Activated CD8-positive, alpha-beta T cell treated with anti-CD3 and anti-CD28 coated beads, Interleukin-2, amount 10 ng/mL, durations not matched to agents 7 days and 5 days (primary cell): Measurements from ENCODE around the gene ZNF749. TPM values are rescaled to one million over a fixed set of nuclear protein-coding genes. Genes with fewer than 3 reads are reported as not detected.

ENCODE experiments used
- ATAC-seq: fragments of 150-1000 bp; cut with Tn5 transposase; one replicate; pipeline ENCODE4 v1.10.0; 2021; ENCODE audit warnings: moderate library complexity
- CTCF ChIA-PET: fragments of 350-600 bp; sonication (Branson Sonifier 250); formaldehyde crosslinking; loops from one replicate; lab custom pipeline; 2021; ENCODE audit warnings: antibody characterized with exemption; lab: Charles Lee
- POLR2A ChIA-PET: fragments of 350-600 bp; sonication (Branson Sonifier 250); formaldehyde crosslinking; loops from one replicate; lab custom pipeline; 2021; ENCODE audit warnings: antibody characterized with exemption; lab: Charles Lee
- DNase-seq: peaks from one replicate; pipeline ENCODE4 v3.0.0-alpha.2; 2020
- H3K27ac Mint-ChIP-seq: one replicate; pipeline ENCODE4 v1.8.0; 2021; ENCODE audit warnings: mild to moderate bottlenecking, mixed read lengths
- H3K27me3 Mint-ChIP-seq: one replicate; pipeline ENCODE4 v1.8.0; 2021; ENCODE audit warnings: low read depth, mixed read lengths
- H3K36me3 Mint-ChIP-seq: one replicate; pipeline ENCODE4 v1.8.0; 2021; ENCODE audit warnings: low read depth, mixed read lengths
- H3K4me1 Mint-ChIP-seq: one replicate; pipeline ENCODE4 v1.8.0; 2021; ENCODE audit warnings: low read depth, mixed read lengths
- H3K4me3 Mint-ChIP-seq: one replicate; pipeline ENCODE4 v1.8.0; 2021; ENCODE audit warnings: mild to moderate bottlenecking, mixed read lengths
- H3K9me3 Mint-ChIP-seq: one replicate; pipeline ENCODE4 v1.8.0; 2022; ENCODE audit warnings: mixed read lengths; ENCODE audit not compliant: insufficient read depth
- total RNA-seq, 2 experiments: library from RNA; stranded (reverse); gene quantifications; one replicate each; pipeline ENCODE4 v1.2.3, GENCODE V29; 2021

ZNF749 gene
- total RNA-seq, 2 experiments from 2014 or later: 13.7 to 19.6 TPM

GRCh38 chr19:57421037-57421436, 14.1 kb upstream of the ZNF749 start:
- Mint-ChIP-seq H3K27me3 (no peaks in the 10 kb centered on the region), H3K36me3 (peaks cover 59% of the 10 kb centered on the region), H3K9me3 (peaks cover 16% of the 10 kb centered on the region), H3K4me3 (no peak overlapping the region), H3K4me1 (no peaks in the 10 kb centered on the region), H3K27ac (no peak overlapping the region)
- ChIA-PET POLR2A (no interaction called here), CTCF (no interaction called here)
- ATAC-seq: no peak
- no peak for DNase-seq

GRCh38 chr19:57434386-57435061, 601 bp upstream of the ZNF749 start:
- ChIA-PET POLR2A (interaction anchor here (0.6 to 1.4 kb wide), 3 partner anchors 42 to 659 kb away, joined by 3 to 4 read pairs (median 4); partner anchors contain the start of gene ZNF772), CTCF (no interaction called here)
- Mint-ChIP-seq H3K27me3 (no peaks in the 10 kb centered on the region), H3K9me3 (peaks cover 29% of the 10 kb centered on the region), H3K4me3 (peak overlapping the region; percentile 94), H3K4me1 (peaks cover 23% of the 10 kb centered on the region), H3K36me3 (peaks cover 50% of the 10 kb centered on the region), H3K27ac (peak overlapping the region; percentile 94)
- DNase-seq (no peak), ATAC-seq (peak; percentile 4)

- ChIA-PET CTCF (no interaction called here), POLR2A (interaction anchor here (0.6 to 1.5 kb wide), 4 partner anchors 86 to 566 kb away, joined by 3 to 4 read pairs (median 4); partner anchors contain the start of genes ZNF304 and ZNF606)
- no peaks in the 10 kb centered on the region for H3K27me3 Mint-ChIP-seq
- H3K9me3 Mint-ChIP-seq: peaks cover 36% of the 10 kb centered on the region
- DNase-seq (no peak), ATAC-seq (no peak)
- peak overlapping the region; percentile 94 for H3K27ac Mint-ChIP-seq
- peaks cover 23% of the 10 kb centered on the region for H3K4me1 Mint-ChIP-seq
- H3K4me3 Mint-ChIP-seq: peak overlapping the region; percentile 94
- peaks cover 66% of the 10 kb centered on the region for H3K36me3 Mint-ChIP-seq
These were observed 1.3 kb downstream of the ZNF749 start for GRCh38 chr19:57436417-57436816.

GRCh38 chr19:57437931-57438330, 2.8 kb downstream of the ZNF749 start:
- ATAC-seq: no peak
- H3K27ac Mint-ChIP-seq: no peak overlapping the region
- H3K4me1 Mint-ChIP-seq: peaks cover 23% of the 10 kb centered on the region
- ChIA-PET CTCF (no interaction called here), POLR2A (no interaction called here)
- no peak for DNase-seq
- peaks cover 46% of the 10 kb centered on the region for H3K9me3 Mint-ChIP-seq
- H3K4me3 Mint-ChIP-seq: no peak overlapping the region
- H3K36me3 Mint-ChIP-seq: peaks cover 79% of the 10 kb centered on the region
- no peaks in the 10 kb centered on the region for H3K27me3 Mint-ChIP-seq

GRCh38 chr19:57438925-57439324, 3.8 kb downstream of the ZNF749 start:
- Mint-ChIP-seq H3K9me3 (peaks cover 39% of the 10 kb centered on the region), H3K27ac (no peak overlapping the region), H3K36me3 (peaks cover 80% of the 10 kb centered on the region), H3K4me3 (no peak overlapping the region), H3K27me3 (no peaks in the 10 kb centered on the region), H3K4me1 (peaks cover 23% of the 10 kb centered on the region)
- ChIA-PET POLR2A (no interaction called here), CTCF (no interaction called here)
- DNase-seq (no peak), ATAC-seq (no peak)

DNA sequence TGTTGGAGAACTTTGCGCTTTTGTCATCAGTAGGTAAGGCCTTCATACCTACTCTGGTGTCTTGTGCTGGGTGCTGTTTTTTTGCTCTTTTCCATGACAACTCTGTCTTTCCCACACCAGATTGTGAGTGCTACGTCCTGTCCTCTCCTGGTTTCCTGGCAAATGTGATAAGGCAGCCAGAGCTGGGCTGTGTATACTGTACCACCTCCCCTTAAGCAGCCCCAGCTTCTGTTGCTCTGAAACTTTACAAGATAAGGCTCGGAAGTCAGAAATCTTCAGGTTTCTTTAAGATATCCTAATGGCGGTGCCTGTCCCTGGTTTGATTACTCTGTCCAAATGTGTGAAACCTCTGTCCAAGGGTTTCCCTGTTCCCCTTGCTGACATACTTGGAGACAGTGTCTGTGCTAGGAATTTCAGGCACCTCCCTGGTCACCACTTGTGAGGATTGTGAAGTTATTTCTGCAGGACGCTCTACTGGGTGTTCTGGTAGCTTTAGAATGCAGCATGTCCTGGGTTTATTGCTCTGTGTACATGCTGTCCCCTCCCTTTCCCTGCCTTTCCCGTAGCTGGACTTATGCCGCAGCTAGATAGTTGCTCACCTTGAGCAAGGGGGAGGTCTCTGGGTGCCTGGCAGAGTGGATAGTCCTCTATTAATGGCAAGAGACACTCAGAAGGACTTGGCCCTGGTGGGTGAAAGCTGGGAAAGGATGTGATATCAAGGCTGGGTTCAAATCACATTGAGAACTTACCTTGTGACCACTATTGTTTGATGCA, 7.0 kb downstream of the ZNF749 start:
- ChIA-PET CTCF (no interaction called here), POLR2A (no interaction called here)
- DNase-seq (no peak), ATAC-seq (no peak)
- Mint-ChIP-seq H3K4me1 (no peaks in the 10 kb centered on the region), H3K4me3 (no peak overlapping the region), H3K9me3 (peaks cover 47% of the 10 kb centered on the region), H3K36me3 (peaks cover 85% of the 10 kb centered on the region), H3K27me3 (no peaks in the 10 kb centered on the region), H3K27ac (no peak overlapping the region)

- peaks cover 47% of the 10 kb centered on the region for H3K9me3 Mint-ChIP-seq
- peaks cover 78% of the 10 kb centered on the region for H3K36me3 Mint-ChIP-seq
- H3K4me3 Mint-ChIP-seq: no peak overlapping the region
- H3K27me3 Mint-ChIP-seq: no peaks in the 10 kb centered on the region
- no peaks in the 10 kb centered on the region for H3K4me1 Mint-ChIP-seq
- H3K27ac Mint-ChIP-seq: no peak overlapping the region
- ChIA-PET CTCF (interaction anchor here (0.6 kb wide), 1 partner anchor 116 kb away, joined by 3 read pairs; no protein-coding TSS in a partner anchor), POLR2A (no interaction called here)
- ATAC-seq (no peak), DNase-seq (no peak)
These were observed 8.1 kb downstream of the ZNF749 start for GRCh38 chr19:57443121-57443696.

DNA sequence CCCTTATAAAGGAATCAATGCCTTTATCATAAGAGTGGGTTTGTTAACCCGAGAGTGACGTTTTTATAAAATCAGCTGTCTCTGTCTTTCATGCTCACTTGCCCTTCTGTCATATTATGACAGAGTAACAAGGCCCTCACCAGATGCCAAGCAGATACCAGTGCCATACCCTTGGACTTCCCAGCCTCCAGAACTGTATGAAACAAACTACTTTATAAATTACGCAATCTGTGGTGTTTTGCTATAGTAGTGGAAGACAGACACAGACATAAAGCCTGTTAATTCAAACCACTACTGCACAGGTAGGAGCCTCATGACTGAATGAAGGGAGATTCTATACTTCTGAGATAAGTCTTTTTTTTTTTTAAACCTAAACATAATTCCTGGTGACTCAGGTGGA, 17.2 kb downstream of the ZNF749 start:
- ChIA-PET CTCF (no interaction called here), POLR2A (no interaction called here)
- DNase-seq (no peak), ATAC-seq (no peak)
- Mint-ChIP-seq H3K4me3 (no peak overlapping the region), H3K27me3 (no peaks in the 10 kb centered on the region), H3K36me3 (peaks cover 22% of the 10 kb centered on the region), H3K27ac (no peak overlapping the region), H3K4me1 (no peaks in the 10 kb centered on the region), H3K9me3 (peaks cover 42% of the 10 kb centered on the region)

GRCh38 chr19:57465680-57466381, 30.7 kb downstream of the ZNF749 start:
- POLR2A ChIA-PET: no interaction called here
- Mint-ChIP-seq H3K27me3 (no peaks in the 10 kb centered on the region), H3K27ac (no peak overlapping the region), H3K4me1 (no peaks in the 10 kb centered on the region), H3K4me3 (no peak overlapping the region), H3K36me3 (peaks cover 19% of the 10 kb centered on the region), H3K9me3 (peaks cover 38% of the 10 kb centered on the region)
- CTCF ChIA-PET: interaction anchor here (1.2 kb wide), 1 partner anchor 216 kb away, joined by 3 read pairs; the partner anchor contains the start of gene ZNF551
- ATAC-seq: peak; percentile 67
- DNase-seq: peak; percentile 58

GRCh38 chr19:57466489-57466888, 31.4 kb downstream of the ZNF749 start:
- Mint-ChIP-seq H3K27me3 (no peaks in the 10 kb centered on the region), H3K36me3 (peaks cover 25% of the 10 kb centered on the region), H3K4me1 (no peaks in the 10 kb centered on the region), H3K27ac (no peak overlapping the region), H3K4me3 (no peak overlapping the region), H3K9me3 (peaks cover 43% of the 10 kb centered on the region)
- POLR2A ChIA-PET: no interaction called here
- ATAC-seq (no peak), DNase-seq (no peak)
- CTCF ChIA-PET: no interaction called here

DNA sequence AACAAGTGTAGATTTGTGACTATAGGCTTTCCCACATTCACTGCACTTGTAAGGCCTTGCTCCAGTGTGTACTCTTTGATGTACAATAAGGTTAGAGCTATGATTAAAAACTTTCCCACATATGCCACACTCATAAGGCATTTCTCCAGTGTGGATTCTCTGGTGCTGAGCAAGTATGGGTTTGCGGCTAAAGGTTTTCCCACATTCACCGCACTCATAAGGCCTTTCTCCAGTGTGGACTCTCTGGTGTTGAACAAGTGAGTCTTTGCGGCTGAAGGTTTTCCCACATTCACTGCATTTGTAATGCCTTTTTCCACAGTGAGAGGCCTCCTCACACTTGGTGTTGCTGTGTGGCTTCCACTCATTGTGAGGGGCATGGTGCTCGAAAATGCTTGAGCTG, 38.5 kb downstream of the ZNF749 start:
- ATAC-seq (no peak), DNase-seq (no peak)
- Mint-ChIP-seq H3K27ac (no peak overlapping the region), H3K4me3 (no peak overlapping the region), H3K36me3 (peaks cover 82% of the 10 kb centered on the region), H3K9me3 (peaks cover 80% of the 10 kb centered on the region), H3K4me1 (peaks cover 16% of the 10 kb centered on the region), H3K27me3 (no peaks in the 10 kb centered on the region)
- ChIA-PET CTCF (no interaction called here), POLR2A (no interaction called here)
